ENCODE data around the gene RNU4-1. TPM values are rescaled to one million over a fixed set of nuclear protein-coding genes. Genes with fewer than 3 reads are reported as not detected.

The RNU4-1 gene
- total and polyA plus RNA-seq, 10 donors: under 0.01 to 7,358 (median 2,736) TPM; not detected in 4

GRCh38 chr12:120316798-120317223, 23.8 kb upstream of the RNU4-1 start:
- TF ChIP-seq CTCF (IDR thresholded peaks at IDR 0.05 in 8 of 11, conservative IDR thresholded peaks at IDR 0.05 in 3 of 11) (no peak), POLR2A (IDR thresholded peaks at IDR 0.05) (no peak), POLR2AphosphoS5 (IDR thresholded peaks at IDR 0.05) (no peak)
- no peaks in the 10 kb centered on the region for H3K36me3 ChIP-seq
- no peaks in the 10 kb centered on the region for H3K9me3 ChIP-seq
- H3K27ac ChIP-seq: peak overlapping the region; percentile 68 to 92 (median 86)
- no peaks in the 10 kb centered on the region for H3K27me3 ChIP-seq (replicated peaks in 1 of 7)
- intact Hi-C loops (cut with DNase I; ENCODE audit: low total_unique reads): no loop called here
- H3K4me1 ChIP-seq: peaks cover 9 to 21% (median 19%) of the 10 kb centered on the region in 6 donors
- WGBS, 5 donors: 42 to 48% (median 44%) methylated on average over 9 of the region's 9 CpGs
- peak; percentile 17 for DNase-seq
- H3K4me3 ChIP-seq: peak overlapping the region; percentile 43 to 80 (median 58)

GRCh38 chr12:120314220-120314619, 21.2 kb upstream of the RNU4-1 start:
- WGBS, 5 donors: 57 to 76% (median 74%) methylated on average over 5 of the region's 5 CpGs
- TF ChIP-seq POLR2AphosphoS5 (IDR thresholded peaks at IDR 0.05): no peak
- TF ChIP-seq POLR2A (IDR thresholded peaks at IDR 0.05): no peak
- Histone ChIP-seq H3K27me3 (replicated peaks in 1 of 7) (no peaks in the 10 kb centered on the region), H3K4me3 (no peak overlapping the region), H3K9me3 (no peaks in the 10 kb centered on the region), H3K4me1 (peaks cover 9 to 21% (median 19%) of the 10 kb centered on the region in 6 donors), H3K36me3 (no peaks in the 10 kb centered on the region), H3K27ac (no peak overlapping the region)
- intact Hi-C loops (cut with DNase I; ENCODE audit: low total_unique reads): no loop called here
- peak; percentile 4 for DNase-seq

- intact Hi-C loops (cut with DNase I; ENCODE audit: low total_unique reads): no loop called here
- peak within 1 kb of the TSS; percentile 23 to 81 (median 70) for H3K27ac ChIP-seq
- peak within 1 kb of the TSS; percentile 59 to 81 (median 69) for H3K4me3 ChIP-seq
- peaks cover 0 to 22% (median 9%) of the 10 kb centered on the region in 6 donors for H3K4me1 ChIP-seq
- peak; percentile 93 for DNase-seq
- H3K27me3 ChIP-seq (replicated peaks in 1 of 7): no peaks in the 10 kb centered on the region
- 9 to 12% (median 10%) methylated on average over 31 of the region's 31 CpGs for WGBS, 5 donors
- TF ChIP-seq CTCF (IDR thresholded peaks at IDR 0.05 in 8 of 11, conservative IDR thresholded peaks at IDR 0.05 in 3 of 11) (peak; percentile 17 to 85 (median 83)), POLR2A (IDR thresholded peaks at IDR 0.05) (peak in 1 of 3 donors; percentile 8), POLR2AphosphoS5 (IDR thresholded peaks at IDR 0.05) (peak in 1 of 3 donors; percentile 71)
- H3K9me3 ChIP-seq: no peaks in the 10 kb centered on the region
- H3K36me3 ChIP-seq: no peaks in the 10 kb centered on the region
Measured at GRCh38 chr12:120301962-120302815, 9.2 kb upstream of the RNU4-1 start, which contains the start of gene SIRT4. Gene SIRT4, plus strand, starts transcription at chr12:120302321. Its CDS starts 1,241 bp downstream, at chr12:120303562.

- WGBS, 5 donors: 0 to 1% (median 1%) methylated on average over 17 of the region's 17 CpGs
- intact Hi-C loops (cut with DNase I; ENCODE audit: low total_unique reads): no loop called here
Measured at GRCh38 chr12:120292411-120292660, 701 bp downstream of the RNU4-1 start.

More at GRCh38 chr12:120292411-120292660, 701 bp downstream of the RNU4-1 start:
- Histone ChIP-seq H3K27me3 (replicated peaks in 1 of 7) (no peaks in the 10 kb centered on the region), H3K36me3 (no peaks in the 10 kb centered on the region), H3K4me1 (peaks cover 0 to 38% (median 18%) of the 10 kb centered on the region in 6 donors), H3K9me3 (no peaks in the 10 kb centered on the region), H3K27ac (peak overlapping the region; percentile 90 to 100 (median 97)), H3K4me3 (peak overlapping the region; percentile 32 to 79 (median 54))
- TF ChIP-seq CTCF (IDR thresholded peaks at IDR 0.05 in 8 of 11, conservative IDR thresholded peaks at IDR 0.05 in 3 of 11): no peak
- TF ChIP-seq POLR2A (IDR thresholded peaks at IDR 0.05): no peak
- TF ChIP-seq POLR2AphosphoS5 (IDR thresholded peaks at IDR 0.05): no peak
- DNase-seq: no peak
